ENCODE results near the gene PPP1R16B.

Gene PPP1R16B

DNA sequence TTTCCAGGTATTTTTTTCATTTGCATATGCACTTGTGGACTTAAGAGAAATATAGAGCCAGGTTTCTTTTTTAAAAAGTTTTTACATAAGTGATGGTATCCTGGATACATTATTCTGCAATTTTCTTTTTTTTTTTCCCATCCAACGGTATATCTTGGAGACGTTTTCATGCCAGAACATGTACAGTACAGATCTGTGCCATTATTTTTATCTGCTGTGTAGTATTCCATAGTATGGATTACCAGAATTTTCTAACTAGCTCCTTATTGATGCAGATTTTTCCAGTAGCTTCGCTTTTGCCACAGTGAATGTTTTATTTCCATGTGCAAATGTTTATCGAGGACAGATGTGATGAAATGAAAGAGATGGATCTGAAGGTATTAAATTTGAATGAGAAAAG is 34.1 kb downstream of the PPP1R16B start:
- TF ChIP-seq, protein P1, sequence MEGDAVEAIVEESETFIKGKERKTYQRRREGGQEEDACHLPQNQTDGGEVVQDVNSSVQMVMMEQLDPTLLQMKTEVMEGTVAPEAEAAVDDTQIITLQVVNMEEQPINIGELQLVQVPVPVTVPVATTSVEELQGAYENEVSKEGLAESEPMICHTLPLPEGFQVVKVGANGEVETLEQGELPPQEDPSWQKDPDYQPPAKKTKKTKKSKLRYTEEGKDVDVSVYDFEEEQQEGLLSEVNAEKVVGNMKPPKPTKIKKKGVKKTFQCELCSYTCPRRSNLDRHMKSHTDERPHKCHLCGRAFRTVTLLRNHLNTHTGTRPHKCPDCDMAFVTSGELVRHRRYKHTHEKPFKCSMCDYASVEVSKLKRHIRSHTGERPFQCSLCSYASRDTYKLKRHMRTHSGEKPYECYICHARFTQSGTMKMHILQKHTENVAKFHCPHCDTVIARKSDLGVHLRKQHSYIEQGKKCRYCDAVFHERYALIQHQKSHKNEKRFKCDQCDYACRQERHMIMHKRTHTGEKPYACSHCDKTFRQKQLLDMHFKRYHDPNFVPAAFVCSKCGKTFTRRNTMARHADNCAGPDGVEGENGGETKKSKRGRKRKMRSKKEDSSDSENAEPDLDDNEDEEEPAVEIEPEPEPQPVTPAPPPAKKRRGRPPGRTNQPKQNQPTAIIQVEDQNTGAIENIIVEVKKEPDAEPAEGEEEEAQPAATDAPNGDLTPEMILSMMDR (conservative IDR thresholded peaks at IDR 0.05; ENCODE audit: low read depth, low read length) = no peak
- no peak overlapping the region for H3K4me3 ChIP-seq (ENCODE audit: low read length)
- DNase-seq (ENCODE audit: low read depth) = no peak

DNA sequence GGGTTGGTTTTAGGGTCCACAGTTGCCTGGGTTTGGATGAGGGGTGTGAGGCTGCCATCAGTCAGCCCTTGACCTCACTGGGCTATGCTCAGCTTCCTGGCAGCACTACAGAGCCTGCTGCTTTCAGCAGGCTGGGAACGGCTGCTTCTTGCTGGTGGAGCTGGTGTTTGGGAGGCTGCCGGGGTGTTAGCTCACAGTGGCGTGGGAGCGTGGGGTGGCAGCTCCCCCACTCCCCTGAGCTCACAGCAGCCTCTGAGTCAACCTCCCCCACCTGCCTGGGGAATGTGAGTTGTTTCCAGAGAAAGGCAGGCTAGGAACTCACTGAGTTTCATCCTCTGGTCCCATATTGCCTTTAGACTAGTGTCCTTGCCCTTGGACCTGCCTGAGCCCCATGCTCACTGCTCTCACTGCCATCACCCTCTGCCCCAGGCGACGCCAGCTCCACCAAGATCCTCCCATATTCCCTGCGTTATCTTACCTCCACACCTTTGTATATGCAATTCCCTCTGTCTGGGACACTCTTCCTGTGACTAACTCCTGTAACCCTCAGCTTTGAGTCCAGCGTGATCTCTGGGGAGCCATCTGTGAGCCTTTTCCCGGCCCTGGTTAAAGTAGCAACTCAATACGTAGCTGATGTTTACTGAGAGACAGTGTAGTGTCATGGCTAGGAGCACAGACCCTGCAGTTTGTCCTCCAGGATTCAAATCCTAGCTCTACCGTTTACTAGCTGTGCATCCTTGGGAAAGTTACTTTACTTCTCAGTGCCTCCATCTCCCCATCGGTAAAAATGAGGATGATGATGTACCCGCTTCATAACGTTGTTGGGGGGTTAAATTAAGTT is 34.8 kb downstream of the PPP1R16B start:
- DNase-seq (ENCODE audit: low read depth) = no peak
- TF ChIP-seq, protein P1 (conservative IDR thresholded peaks at IDR 0.05; ENCODE audit: low read depth, low read length) = no peak

DNA sequence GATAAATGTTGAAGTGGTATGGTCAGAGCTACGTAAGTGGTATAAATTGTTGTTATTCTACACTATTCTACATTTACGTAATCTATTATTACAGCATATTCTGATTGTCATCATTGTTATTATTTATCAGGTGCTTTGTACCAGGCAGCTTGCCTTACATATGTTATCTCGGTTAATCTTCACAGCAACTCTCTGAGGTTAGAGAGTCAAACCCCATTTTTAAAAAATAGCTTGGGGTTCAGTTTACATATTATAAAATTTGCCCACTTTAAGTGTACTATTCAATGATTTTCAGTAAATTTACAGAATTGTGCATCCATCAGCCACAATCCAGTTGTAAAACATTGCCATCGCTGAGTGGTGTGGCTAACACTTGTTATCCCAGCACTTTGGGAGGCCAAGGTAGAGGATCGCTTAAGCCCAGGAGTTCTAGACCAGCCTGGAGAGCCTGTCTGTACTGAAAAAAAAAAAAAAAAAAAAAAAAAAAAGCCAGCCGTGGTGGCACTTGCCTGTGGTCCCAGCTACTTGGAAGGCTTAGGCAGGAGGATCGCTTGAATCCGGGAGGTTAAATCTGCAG is 35.5 kb downstream of the PPP1R16B start:
- no peak for DNase-seq (ENCODE audit: low read depth)
- TF ChIP-seq, protein P1 (conservative IDR thresholded peaks at IDR 0.05; ENCODE audit: low read depth, low read length) = no peak
- H3K4me3 ChIP-seq (ENCODE audit: low read length) = no peak overlapping the region

More for the DNA sequence above, 34.8 kb downstream of the PPP1R16B start:
- H3K4me3 ChIP-seq (ENCODE audit: low read length) = no peak overlapping the region

DNA sequence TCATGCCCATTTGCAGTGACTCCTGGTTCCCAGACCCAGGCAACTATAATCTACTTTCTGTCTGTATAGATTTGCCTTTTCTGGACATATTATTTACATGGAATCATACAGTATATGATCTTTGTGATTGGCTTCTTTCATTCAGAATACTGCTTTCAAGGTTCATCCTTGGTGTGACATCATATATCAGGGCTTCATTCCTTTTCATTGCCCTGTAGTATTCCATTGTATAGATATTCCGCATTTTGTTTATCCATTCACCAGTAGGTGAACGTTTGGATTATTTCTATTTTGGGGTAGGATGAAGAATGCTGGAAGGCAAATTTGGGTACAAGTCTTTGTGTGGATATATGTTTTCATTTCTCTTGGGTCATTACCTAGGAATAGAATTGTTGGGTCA is 36.1 kb downstream of the PPP1R16B start:
- TF ChIP-seq, protein P1 (conservative IDR thresholded peaks at IDR 0.05; ENCODE audit: low read depth, low read length) = no peak
- no peak overlapping the region for H3K4me3 ChIP-seq (ENCODE audit: low read length)

DNA sequence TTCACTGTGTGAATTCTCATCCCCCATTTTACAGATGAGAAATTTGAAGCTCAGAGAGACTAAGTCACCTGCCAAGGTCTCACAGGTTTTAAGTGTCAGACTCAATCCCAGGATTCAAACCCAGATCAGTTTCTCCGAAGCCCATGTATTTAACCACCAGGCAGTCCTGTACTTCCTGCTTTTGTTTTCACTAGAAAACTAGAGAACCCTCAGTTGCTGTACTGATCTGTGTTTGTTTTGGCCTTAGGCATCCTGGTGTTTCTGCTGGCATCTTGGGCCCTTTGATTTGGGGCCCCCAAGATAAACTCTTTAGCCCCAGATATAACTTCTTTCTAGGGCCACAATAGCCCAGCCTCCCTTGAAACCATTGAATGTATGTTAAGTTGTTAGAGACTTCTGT is 36.5 kb downstream of the PPP1R16B start:
- TF ChIP-seq, protein P1 (conservative IDR thresholded peaks at IDR 0.05; ENCODE audit: low read depth, low read length) = no peak
- no peak overlapping the region for H3K4me3 ChIP-seq (ENCODE audit: low read length)
- DNase-seq (ENCODE audit: low read depth) = no peak

More for the DNA sequence above, 36.1 kb downstream of the PPP1R16B start:
- DNase-seq (ENCODE audit: low read depth) = no peak

DNA sequence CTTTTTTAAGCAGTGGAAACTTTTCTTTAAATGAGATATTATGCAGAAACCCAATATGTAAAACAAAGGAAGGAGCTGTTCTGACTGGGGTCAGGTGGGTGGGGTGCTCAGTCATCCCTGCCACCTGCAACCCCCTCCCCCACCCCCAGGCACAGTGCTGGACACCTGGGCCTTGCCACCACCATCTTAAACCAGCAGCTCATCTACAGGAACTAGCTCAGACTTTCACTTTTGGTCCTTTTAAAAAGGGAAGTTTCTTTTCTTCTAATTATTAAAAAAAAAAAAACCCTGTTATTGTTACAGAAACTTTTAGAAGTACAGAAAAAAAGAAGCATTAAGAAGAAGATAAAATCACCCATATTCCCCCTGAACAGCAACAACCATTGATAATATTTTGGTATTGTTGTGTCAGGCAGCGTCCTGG is 37.1 kb downstream of the PPP1R16B start:
- no peak for DNase-seq (ENCODE audit: low read depth)

More for the DNA sequence above, 37.1 kb downstream of the PPP1R16B start:
- no peak overlapping the region for H3K4me3 ChIP-seq (ENCODE audit: low read length)
- TF ChIP-seq, protein P1 (conservative IDR thresholded peaks at IDR 0.05; ENCODE audit: low read depth, low read length) = no peak
